PC-3 (cell line): ENCODE results near the gene RNF166.

Source experiments
- CTCF ChIP-seq: fragments of 300-600 bp; sonication (generic); conservative IDR thresholded peaks from 2 replicates; pipeline ENCODE4 v1.5.1; 2017; ENCODE audit warnings: antibody characterized with exemption, low read depth, mild to moderate bottlenecking, low read length
- EZH2 ChIP-seq: fragments of 300-600 bp; sonication (generic); IDR thresholded peaks from one replicate; pipeline ENCODE4 v1.6.1; 2017; ENCODE audit warnings: antibody characterized with exemption, mild to moderate bottlenecking, low read length; ENCODE audit not compliant: unreplicated experiment
- EZH2phosphoT487 ChIP-seq: fragments of 300-600 bp; sonication (generic); IDR thresholded peaks from 2 replicates; pipeline ENCODE4 v1.6.1; 2018; ENCODE audit warnings: mild to moderate bottlenecking, antibody characterized with exemption, low read length, borderline replicate concordance

- TF ChIP-seq CTCF: no peak
- no peak for TF ChIP-seq EZH2phosphoT487
- TF ChIP-seq EZH2: no peak
Measured at GRCh38 chr16:88724855-88725555, 18.8 kb upstream of the RNF166 start.
